H1 (cell line): ENCODE measurements around the gene HTR3A. TPM values are rescaled to one million over a fixed set of nuclear protein-coding genes. Genes with fewer than 3 reads are reported as not detected.

Source experiments
- CTCF ChIA-PET: fragments of 300-600 bp; sonication (Branson Sonifier 250); formaldehyde crosslinking; loops from one replicate; lab custom pipeline; 2021; ENCODE audit not compliant: partially characterized antibody; lab: Charles Lee
- POLR2A ChIA-PET: fragments of 300-600 bp; sonication (Branson Sonifier 250); formaldehyde crosslinking; loops from one replicate; lab custom pipeline; 2021; ENCODE audit warnings: inconsistent platforms; ENCODE audit not compliant: partially characterized antibody; lab: Charles Lee
- DNase-seq, 2 experiments: peaks; one replicate each; pipeline versions ENCODE4 v3.0.0 to v3.0.0-alpha.2; 2010 to 2022; ENCODE audit warnings: low spot score in 2 of 2, low read depth in 1 of 2, mixed read lengths in 1 of 2
- FAIRE-seq: peaks from 2 replicates; lab custom pipeline; 2011; peaks lifted over from hg19 to GRCh38; lab: Jason Lieb, UNC
- H2AFZ ChIP-seq: 2 replicates; pipeline ENCODE4 v1.8.1; 2012; ENCODE audit warnings: low read length, inconsistent platforms
- H2AK5ac ChIP-seq: 2 replicates; pipeline ENCODE4 v1.6.1; 2013; ENCODE audit warnings: low read depth, low read length
- H2BK120ac ChIP-seq: replicated peaks from 2 replicates; pipeline ENCODE3; 2013; ENCODE audit warnings: low read depth, low read length, inconsistent platforms
- H2BK12ac ChIP-seq: 2 replicates; pipeline ENCODE4 v1.6.1; 2013; ENCODE audit warnings: low read depth, low read length
- H2BK15ac ChIP-seq: 2 replicates; pipeline ENCODE4 v1.6.1; 2013; ENCODE audit warnings: low read length
- H2BK20ac ChIP-seq: 2 replicates; pipeline ENCODE4 v1.6.1; 2013; ENCODE audit warnings: low read length
- H2BK5ac ChIP-seq: 2 replicates; pipeline ENCODE4 v1.6.1; 2013; ENCODE audit warnings: low read depth, low read length
- H3K14ac ChIP-seq: 2 replicates; pipeline ENCODE4 v1.6.1; 2013; ENCODE audit warnings: inconsistent platforms; ENCODE audit not compliant: insufficient read length
- H3K18ac ChIP-seq: 2 replicates; pipeline ENCODE4 v1.6.1; 2013; ENCODE audit warnings: low read length; ENCODE audit errors: extremely low read depth
- H3K23ac ChIP-seq: 2 replicates; pipeline ENCODE4 v1.6.1; 2013; ENCODE audit warnings: inconsistent platforms; ENCODE audit not compliant: insufficient read length
- H3K23me2 ChIP-seq: 2 replicates; pipeline ENCODE4 v1.6.1; 2013; ENCODE audit warnings: low read depth, low read length
- H3K27ac ChIP-seq: 2 replicates; pipeline ENCODE4 v1.6.1; 2011; ENCODE audit warnings: low read depth, low read length, inconsistent platforms
- H3K27me3 ChIP-seq, 4 experiments: replicated peaks in 1 of 4; 1 replicate in 1 of 4; 2 replicates in 3 of 4; pipeline versions ENCODE4 v1.6.1 to v1.8.1; 2011 to 2013; ENCODE audit warnings: low read length in 3 of 4, mild to moderate bottlenecking in 3 of 4, inconsistent platforms in 2 of 4, mixed read lengths in 2 of 4, moderate library complexity in 1 of 4; ENCODE audit not compliant: control insufficient read depth in 3 of 4, insufficient read depth in 3 of 4; ENCODE audit errors: extremely low read depth in 1 of 4
- H3K36me3 ChIP-seq, 4 experiments: 2 replicates each; pipeline versions ENCODE4 v1.6.1 to v1.8.1; 2011 to 2013; ENCODE audit warnings: mild to moderate bottlenecking in 4 of 4, low read length in 3 of 4, moderate library complexity in 2 of 4, control low read depth in 1 of 4, inconsistent platforms in 1 of 4; ENCODE audit not compliant: insufficient read depth in 4 of 4, control insufficient read depth in 2 of 4
- H3K4ac ChIP-seq: replicated peaks from 2 replicates; pipeline ENCODE3; 2013; ENCODE audit warnings: low read length, low read depth, mixed read lengths, inconsistent platforms; ENCODE audit not compliant: insufficient read length
- H3K4me1 ChIP-seq, 4 experiments: replicated peaks in 1 of 4; 1 replicate in 1 of 4; 2 replicates in 3 of 4; pipeline versions ENCODE4 v1.6.1 to v1.8.1; 2011 to 2013; ENCODE audit warnings: low read length in 3 of 4, inconsistent platforms in 2 of 4, mixed read lengths in 1 of 4; ENCODE audit not compliant: insufficient read depth in 4 of 4, control insufficient read depth in 3 of 4
- H3K4me2 ChIP-seq, 2 experiments: 2 replicates each; pipeline versions ENCODE4 v1.6.1 to v1.8.1; 2011 to 2013; ENCODE audit warnings: low read depth in 2 of 2, low read length in 2 of 2, control low read depth in 1 of 2, inconsistent platforms in 1 of 2, mild to moderate bottlenecking in 1 of 2; ENCODE audit not compliant: insufficient read depth in 1 of 2
- H3K4me3 ChIP-seq, 4 experiments: fragments of 200-600, 300-600 bp in 1 of 4; sonication (generic), shearing (Covaris generic), sonication (Bioruptor Twin) in 1 of 4; 2 replicates each; pipeline versions ENCODE4 v1.5.1 to v1.8.1; 2011 to 2016; ENCODE audit warnings: low read length in 4 of 4, low read depth in 3 of 4, control low read depth in 2 of 4, inconsistent platforms in 2 of 4, mild to moderate bottlenecking in 2 of 4, mixed read lengths in 1 of 4, moderate library complexity in 1 of 4; ENCODE audit not compliant: insufficient read depth in 2 of 4; ENCODE audit errors: extremely low read depth in 1 of 4
- H3K56ac ChIP-seq: replicated peaks from 2 replicates; pipeline ENCODE3; 2013; ENCODE audit warnings: low read depth, mild to moderate bottlenecking, mixed read lengths, low read length, inconsistent platforms; ENCODE audit not compliant: insufficient read length
- H3K79me1 ChIP-seq: 2 replicates; pipeline ENCODE4 v1.6.1; 2013; ENCODE audit warnings: low read depth, low read length, control low read depth
- H3K79me2 ChIP-seq, 2 experiments: 2 replicates each; pipeline versions ENCODE4 v1.6.1 to v1.8.1; 2012 to 2013; ENCODE audit warnings: low read length in 2 of 2, mild to moderate bottlenecking in 2 of 2, inconsistent platforms in 1 of 2; ENCODE audit not compliant: insufficient read depth in 2 of 2, control insufficient read depth in 1 of 2
- H3K9ac ChIP-seq, 4 experiments: replicated peaks in 1 of 4; 1 replicate in 1 of 4; 2 replicates in 3 of 4; pipeline versions ENCODE4 v1.6.1 to v1.8.1; 2011 to 2013; ENCODE audit warnings: low read depth in 3 of 4, low read length in 3 of 4, control low read depth in 2 of 4, mild to moderate bottlenecking in 2 of 4, moderate library complexity in 2 of 4, inconsistent platforms in 1 of 4; ENCODE audit errors: extremely low read depth in 1 of 4
- H3K9me3 ChIP-seq, 2 experiments: 2 replicates each; pipeline versions ENCODE4 v1.6.1 to v1.8.1; 2012 to 2013; ENCODE audit warnings: mild to moderate bottlenecking in 2 of 2, moderate library complexity in 2 of 2, control low read depth in 1 of 2, inconsistent platforms in 1 of 2, low read depth in 1 of 2, low read length in 1 of 2, mixed read lengths in 1 of 2; ENCODE audit not compliant: insufficient read depth in 2 of 2
- H4K20me1 ChIP-seq, 2 experiments: replicated peaks in 1 of 2; 2 replicates each; pipeline versions ENCODE3 to v1.8.1; 2011 to 2013; ENCODE audit warnings: inconsistent platforms in 2 of 2, low read length in 2 of 2, mild to moderate bottlenecking in 1 of 2; ENCODE audit not compliant: insufficient read depth in 2 of 2, control insufficient read depth in 1 of 2
- H4K5ac ChIP-seq: 2 replicates; pipeline ENCODE4 v1.6.1; 2013; ENCODE audit warnings: low read length, low read depth, mixed read lengths, inconsistent platforms; ENCODE audit not compliant: insufficient read length
- H4K8ac ChIP-seq: 2 replicates; pipeline ENCODE4 v1.8.0; 2013; ENCODE audit warnings: mild to moderate bottlenecking, moderate library complexity, low read length, inconsistent platforms; ENCODE audit not compliant: insufficient read depth; ENCODE audit errors: extremely low read depth
- H4K91ac ChIP-seq: replicated peaks from 2 replicates; pipeline ENCODE3; 2013; ENCODE audit warnings: low read length, mixed read lengths, inconsistent platforms; ENCODE audit not compliant: insufficient read length
- EP300 ChIP-seq, 2 experiments: IDR thresholded peaks; 1 replicate in 1 of 2; 2 replicates in 1 of 2; pipeline ENCODE4 v1.6.1; 2011 to 2012; ENCODE audit warnings: low read depth in 2 of 2, low read length in 2 of 2, mild to moderate bottlenecking in 2 of 2, borderline replicate concordance in 1 of 2, inconsistent platforms in 1 of 2, moderate library complexity in 1 of 2
- SIN3A ChIP-seq, 2 experiments: IDR thresholded peaks in 1 of 2; conservative IDR thresholded peaks in 1 of 2; 2 replicates each; pipeline ENCODE4 v1.6.1; 2011 to 2012; ENCODE audit warnings: low read length in 2 of 2, improper control_type of control experiment in 1 of 2, low read depth in 1 of 2, mild to moderate bottlenecking in 1 of 2
- WGBS, 2 experiments: shearing (Covaris generic) in 1 of 2; methylation state at CpG; one replicate each; pipeline versions ENCODE4 v1.1.6 to v1.1.7; 2013 to 2015; ENCODE audit warnings: low lambda C conversion rate in 2 of 2, mixed read lengths in 2 of 2, inconsistent platforms in 1 of 2, low coverage in 1 of 2, missing lambda C conversion rate in 1 of 2; ENCODE audit not compliant: insufficient replicate concordance in 2 of 2, insufficient coverage in 1 of 2, insufficient read length in 1 of 2; ENCODE audit errors: extremely low coverage in 1 of 2, missing lambda C conversion rate in 1 of 2; 5-methylcytosine and 5-hydroxymethylcytosine counted together
- polyA plus RNA-seq, 7 experiments: library from polyadenylated mRNA; depleted of rRNA in 3 of 7; stranded (reverse) in 5 of 7; unstranded in 2 of 7; fragments of >200 nt in 5 of 7; fragments of 200-250 nt in 2 of 7; gene quantifications; 1 replicate in 5 of 7; 2 replicates in 1 of 7; 4 replicates in 1 of 7; pipeline versions ENCODE4 v1.2.1 to v1.2.3, GENCODE V29; 2011 to 2013; ENCODE audit warnings: missing spikeins in 2 of 7, mixed read lengths in 2 of 7
- total RNA-seq: library from RNA; stranded (reverse); fragmentation: NEBNext Ultra II Directional; extraction: Animal tissue kit (Norgen Biotek cat#: 25700); gene quantifications from 2 replicates; pipeline ENCODE4 v1.2.1, GENCODE V29; 2021

Gene HTR3A
- total and polyA plus RNA-seq, 2 of the 8 experiments (the other 6 are each of a cell fraction or from before 2014, with no cell fraction given) = 7.5 to 8.9 TPM

- POLR2A ChIA-PET = no interaction called here
- 57% methylated on average over 6 of the region's 6 CpGs; no CpG with 5 or more reads in 1 of the 2 experiments for WGBS, 2 experiments
- no peak overlapping the region for H2AFZ ChIP-seq
Observed at GRCh38 chr11:113954235-113954634, 20.7 kb upstream of the HTR3A start.

More at GRCh38 chr11:113954235-113954634, 20.7 kb upstream of the HTR3A start:
- no peak overlapping the region for H2BK15ac ChIP-seq
- no peaks in the 10 kb centered on the region for H3K36me3 ChIP-seq
- H2BK12ac ChIP-seq = no peak overlapping the region
- no peak overlapping the region for H3K27ac ChIP-seq
- H3K79me2 ChIP-seq = no peaks in the 10 kb centered on the region
- H3K4me2 ChIP-seq = no peak overlapping the region
- no peak overlapping the region for H4K5ac ChIP-seq
- H3K9ac ChIP-seq = no peak overlapping the region
- H3K79me1 ChIP-seq = no peaks in the 10 kb centered on the region
- H3K18ac ChIP-seq = no peak overlapping the region; the same call in 1 of the 2 replicates
- no peaks in the 10 kb centered on the region for H3K23me2 ChIP-seq
- H3K14ac ChIP-seq = no peak overlapping the region
- no peak overlapping the region for H4K8ac ChIP-seq
- H4K91ac ChIP-seq = no peak overlapping the region
- no peak overlapping the region for H3K23ac ChIP-seq
- no peak overlapping the region for H3K4ac ChIP-seq
- no peak overlapping the region for H2BK5ac ChIP-seq
- FAIRE-seq (no peak), DNase-seq (no peak)
- H3K9me3 ChIP-seq = no peaks in the 10 kb centered on the region
- H4K20me1 ChIP-seq = no peaks in the 10 kb centered on the region
- TF ChIP-seq SIN3A (conservative IDR thresholded peaks at IDR 0.05 in 1 of 2, IDR thresholded peaks at IDR 0.05 in 1 of 2; ENCODE audit: low read depth in 1 of 2, low read length in 2 of 2) = no peak
- peak in 1 of 2 experiments; percentile 62; a peak in 1 of 3 replicates for TF ChIP-seq EP300 (IDR thresholded peaks at IDR 0.05; ENCODE audit: borderline replicate concordance in 1 of 2, low read depth in 2 of 2, low read length in 2 of 2)
- CTCF ChIA-PET = interaction anchor here (1.2 kb wide), 1 partner anchor 37 kb away, joined by 3 read pairs; no protein-coding TSS in a partner anchor
- H2AK5ac ChIP-seq = no peak overlapping the region
- H3K4me3 ChIP-seq = no peak overlapping the region
- H3K4me1 ChIP-seq = peaks cover 2 to 19% (median 9%) of the 10 kb centered on the region in 4 experiments
- H3K56ac ChIP-seq = no peak overlapping the region
- no peaks in the 10 kb centered on the region; a peak in 2 of 7 replicates for H3K27me3 ChIP-seq
- H2BK20ac ChIP-seq = no peak overlapping the region
- H2BK120ac ChIP-seq = no peak overlapping the region
